Fibroblast of lung (primary cell): ENCODE measurements around the gene SERPINB1.

Experiments
- EZH2 ChIP-seq: IDR thresholded peaks from 2 replicates; pipeline ENCODE4 v1.5.1; 2012; ENCODE audit warnings: low read length, control low read depth, mild to moderate bottlenecking; ENCODE audit errors: missing control alignments
- TF ChIP-seq, protein P1 (sequence below), 2 donors: IDR thresholded peaks in 1 of 2; conservative IDR thresholded peaks in 1 of 2; 1 replicate in 1 of 2; 2 replicates in 1 of 2; pipeline ENCODE4 v1.5.1; 2011 to 2012; ENCODE audit warnings: low read length in 2 of 2, control low read depth in 1 of 2, inconsistent platforms in 1 of 2, low read depth in 1 of 2, mild to moderate bottlenecking in 1 of 2

DNA sequence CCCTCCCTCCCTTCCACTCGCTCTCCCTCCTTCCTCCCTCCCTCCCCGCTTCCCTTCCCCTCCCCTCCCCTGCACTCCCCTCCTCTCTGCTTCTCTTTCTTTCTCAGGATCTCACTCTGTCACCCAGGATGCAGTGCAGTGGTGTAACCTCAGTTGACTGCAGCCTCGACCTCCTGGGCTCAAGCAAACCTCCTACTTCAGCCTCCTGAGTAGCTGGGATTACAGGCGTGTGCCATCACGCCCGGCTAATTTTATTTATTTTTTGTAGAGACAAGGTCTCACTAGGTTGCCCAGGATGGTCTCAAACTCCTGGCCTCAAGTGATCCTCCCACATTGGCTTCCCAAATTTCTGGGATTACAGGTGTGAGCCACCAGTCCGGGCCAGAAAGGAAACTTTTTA, 23.6 kb upstream of the SERPINB1 start:
- TF ChIP-seq, protein P1, sequence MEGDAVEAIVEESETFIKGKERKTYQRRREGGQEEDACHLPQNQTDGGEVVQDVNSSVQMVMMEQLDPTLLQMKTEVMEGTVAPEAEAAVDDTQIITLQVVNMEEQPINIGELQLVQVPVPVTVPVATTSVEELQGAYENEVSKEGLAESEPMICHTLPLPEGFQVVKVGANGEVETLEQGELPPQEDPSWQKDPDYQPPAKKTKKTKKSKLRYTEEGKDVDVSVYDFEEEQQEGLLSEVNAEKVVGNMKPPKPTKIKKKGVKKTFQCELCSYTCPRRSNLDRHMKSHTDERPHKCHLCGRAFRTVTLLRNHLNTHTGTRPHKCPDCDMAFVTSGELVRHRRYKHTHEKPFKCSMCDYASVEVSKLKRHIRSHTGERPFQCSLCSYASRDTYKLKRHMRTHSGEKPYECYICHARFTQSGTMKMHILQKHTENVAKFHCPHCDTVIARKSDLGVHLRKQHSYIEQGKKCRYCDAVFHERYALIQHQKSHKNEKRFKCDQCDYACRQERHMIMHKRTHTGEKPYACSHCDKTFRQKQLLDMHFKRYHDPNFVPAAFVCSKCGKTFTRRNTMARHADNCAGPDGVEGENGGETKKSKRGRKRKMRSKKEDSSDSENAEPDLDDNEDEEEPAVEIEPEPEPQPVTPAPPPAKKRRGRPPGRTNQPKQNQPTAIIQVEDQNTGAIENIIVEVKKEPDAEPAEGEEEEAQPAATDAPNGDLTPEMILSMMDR (conservative IDR thresholded peaks at IDR 0.05 in 1 of 2, IDR thresholded peaks at IDR 0.05 in 1 of 2; ENCODE audit: low read depth in 1 of 2, low read length in 2 of 2): no peak
- no peak for TF ChIP-seq EZH2
